H1 (cell line): ENCODE results near the gene MARK3.

ENCODE experiments used
- CTCF ChIP-seq, 3 experiments: IDR thresholded peaks; 1 replicate in 2 of 3; 2 replicates in 1 of 3; pipeline versions ENCODE4 v1.5.1 to v1.6.1; 2011; ENCODE audit warnings: low read length in 3 of 3, mild to moderate bottlenecking in 3 of 3, inconsistent platforms in 2 of 3, low read depth in 1 of 3, moderate library complexity in 1 of 3; ENCODE audit not compliant: insufficient read depth in 1 of 3; ENCODE audit errors: control extremely low read depth in 1 of 3
- SP1 ChIP-seq: IDR thresholded peaks from 2 replicates; pipeline ENCODE4 v1.6.1; 2011; ENCODE audit warnings: low read depth, low read length

GRCh38 chr14:103402695-103403094 is 17.5 kb downstream of the MARK3 start:
- no peak for TF ChIP-seq CTCF (IDR thresholded peaks at IDR 0.05; ENCODE audit: control extremely low read depth in 1 of 3, insufficient read depth in 1 of 3, low read depth in 1 of 3, low read length in 3 of 3)
- TF ChIP-seq SP1 = no peak
